Measurements from ENCODE around the gene PRIM2.
"Not testable (repeated sequence)": the region's sequence is repeated elsewhere in the genome, so short reads cannot be mapped to it uniquely, and the experiment has no call there.

Gene PRIM2

GRCh38 chr6:57445379-57445778 is 127.9 kb downstream of the PRIM2 start:
- CTCF ChIA-PET: not testable (repeated sequence)

GRCh38 chr6:57445790-57446468 is 128.5 kb downstream of the PRIM2 start:
- DNase-seq (ENCODE audit: low read depth, low spot score); CTCF ChIA-PET: not testable (repeated sequence)

More at GRCh38 chr6:57445379-57445778, 127.9 kb downstream of the PRIM2 start:
- POLR2A ChIA-PET; H3K4me3 ChIP-seq (ENCODE audit: low read depth, low read length); DNase-seq (ENCODE audit: low read depth, low spot score): not testable (repeated sequence)

DNA sequence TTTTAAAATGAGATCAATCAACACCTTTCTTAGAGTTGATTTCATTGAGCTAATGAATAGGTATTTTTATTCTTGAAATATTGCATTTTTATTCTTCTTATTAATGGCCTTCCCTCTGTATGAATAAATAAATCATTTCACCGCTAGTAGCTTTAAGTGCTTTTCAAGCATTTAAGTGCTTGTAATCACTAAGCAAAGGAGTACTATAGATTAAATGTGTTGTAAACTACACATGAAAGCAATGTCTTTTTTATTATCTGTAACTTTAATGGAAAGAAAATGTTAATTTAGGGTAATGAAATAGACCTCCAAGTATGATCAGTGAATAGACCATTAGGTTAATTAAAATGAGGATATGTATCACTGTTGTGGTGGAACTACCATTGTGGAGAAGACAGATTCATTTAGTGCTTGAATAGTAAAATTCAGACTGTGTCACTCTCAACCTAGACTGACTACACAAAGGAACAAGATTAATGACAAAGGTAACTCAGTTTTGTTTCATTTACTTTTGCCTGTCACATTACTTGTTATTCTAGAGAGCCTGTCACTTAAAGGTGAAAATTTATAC is 132.2 kb downstream of the PRIM2 start:
- CTCF ChIA-PET; H3K4me3 ChIP-seq (ENCODE audit: low read depth, low read length); POLR2A ChIA-PET; DNase-seq (ENCODE audit: low read depth, low spot score): not testable (repeated sequence)

More at GRCh38 chr6:57445790-57446468, 128.5 kb downstream of the PRIM2 start:
- POLR2A ChIA-PET; H3K4me3 ChIP-seq (ENCODE audit: low read depth, low read length): not testable (repeated sequence)

GRCh38 chr6:57459781-57460180 is 142.4 kb downstream of the PRIM2 start:
- POLR2A ChIA-PET; CTCF ChIA-PET; H3K4me3 ChIP-seq (ENCODE audit: low read depth, low read length); DNase-seq (ENCODE audit: low read depth, low spot score): not testable (repeated sequence)

GRCh38 chr6:57461022-57461421 is 143.6 kb downstream of the PRIM2 start:
- H3K4me3 ChIP-seq (ENCODE audit: low read depth, low read length); CTCF ChIA-PET; DNase-seq (ENCODE audit: low read depth, low spot score); POLR2A ChIA-PET: not testable (repeated sequence)

GRCh38 chr6:57463809-57464208 is 146.4 kb downstream of the PRIM2 start:
- H3K4me3 ChIP-seq (ENCODE audit: low read depth, low read length); POLR2A ChIA-PET; DNase-seq (ENCODE audit: low read depth, low spot score); CTCF ChIA-PET: not testable (repeated sequence)

DNA sequence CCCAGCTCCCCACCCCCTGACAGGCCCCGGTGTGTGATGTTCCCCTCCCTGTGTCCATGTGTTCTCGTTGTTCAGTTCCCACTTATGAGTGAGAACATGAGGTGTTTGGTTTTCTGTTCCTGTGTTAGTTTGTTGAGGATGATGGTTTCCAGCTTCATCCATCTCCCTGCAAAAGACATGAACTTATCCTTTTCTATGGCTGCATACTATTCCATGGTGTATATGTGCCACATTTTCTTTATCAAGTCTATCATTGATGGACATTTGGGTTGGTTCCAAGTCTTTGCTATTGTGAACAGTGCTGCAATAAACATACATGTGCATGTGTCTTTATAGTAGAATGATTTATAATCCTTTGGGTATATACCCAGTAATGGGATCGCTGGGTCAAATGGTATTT is 148.5 kb downstream of the PRIM2 start:
- CTCF ChIA-PET; POLR2A ChIA-PET; H3K4me3 ChIP-seq (ENCODE audit: low read depth, low read length); DNase-seq (ENCODE audit: low read depth, low spot score): not testable (repeated sequence)

DNA sequence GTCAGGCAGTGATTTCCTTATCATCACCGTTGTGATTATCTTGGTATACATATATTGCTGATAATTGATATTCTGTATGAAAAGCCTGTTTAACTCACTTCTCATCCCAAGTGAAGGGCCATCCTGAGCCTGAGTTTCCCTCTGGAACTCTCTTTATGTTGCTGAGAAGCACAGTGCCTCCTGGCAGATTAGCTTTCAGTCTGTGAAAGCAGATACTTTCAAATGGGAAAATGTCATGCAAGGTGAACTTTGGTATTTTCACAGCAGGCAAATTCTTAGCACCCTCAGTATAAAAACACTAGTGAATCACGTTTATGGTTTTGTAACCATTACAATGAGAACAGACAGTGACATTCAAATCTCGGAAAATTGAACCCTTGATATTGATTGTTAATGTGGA is 151.6 kb downstream of the PRIM2 start:
- no peak overlapping the region for H3K4me3 ChIP-seq (ENCODE audit: low read depth, low read length)
- TF ChIP-seq, protein P1, sequence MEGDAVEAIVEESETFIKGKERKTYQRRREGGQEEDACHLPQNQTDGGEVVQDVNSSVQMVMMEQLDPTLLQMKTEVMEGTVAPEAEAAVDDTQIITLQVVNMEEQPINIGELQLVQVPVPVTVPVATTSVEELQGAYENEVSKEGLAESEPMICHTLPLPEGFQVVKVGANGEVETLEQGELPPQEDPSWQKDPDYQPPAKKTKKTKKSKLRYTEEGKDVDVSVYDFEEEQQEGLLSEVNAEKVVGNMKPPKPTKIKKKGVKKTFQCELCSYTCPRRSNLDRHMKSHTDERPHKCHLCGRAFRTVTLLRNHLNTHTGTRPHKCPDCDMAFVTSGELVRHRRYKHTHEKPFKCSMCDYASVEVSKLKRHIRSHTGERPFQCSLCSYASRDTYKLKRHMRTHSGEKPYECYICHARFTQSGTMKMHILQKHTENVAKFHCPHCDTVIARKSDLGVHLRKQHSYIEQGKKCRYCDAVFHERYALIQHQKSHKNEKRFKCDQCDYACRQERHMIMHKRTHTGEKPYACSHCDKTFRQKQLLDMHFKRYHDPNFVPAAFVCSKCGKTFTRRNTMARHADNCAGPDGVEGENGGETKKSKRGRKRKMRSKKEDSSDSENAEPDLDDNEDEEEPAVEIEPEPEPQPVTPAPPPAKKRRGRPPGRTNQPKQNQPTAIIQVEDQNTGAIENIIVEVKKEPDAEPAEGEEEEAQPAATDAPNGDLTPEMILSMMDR (IDR thresholded peaks at IDR 0.05; ENCODE audit: insufficient read depth, low read length, missing control alignments): no peak
- DNase-seq (ENCODE audit: low read depth, low spot score): no peak
- POLR2A ChIA-PET: no interaction called here
- CTCF ChIA-PET: no interaction called here

GRCh38 chr6:57470148-57470547 is 152.7 kb downstream of the PRIM2 start:
- POLR2A ChIA-PET; DNase-seq (ENCODE audit: low read depth, low spot score); H3K4me3 ChIP-seq (ENCODE audit: low read depth, low read length); CTCF ChIA-PET: not testable (repeated sequence)

GRCh38 chr6:57471314-57471864 is 154.0 kb downstream of the PRIM2 start:
- CTCF ChIA-PET; H3K4me3 ChIP-seq (ENCODE audit: low read depth, low read length); DNase-seq (ENCODE audit: low read depth, low spot score); POLR2A ChIA-PET: not testable (repeated sequence)

- peak; percentile 98 for DNase-seq (ENCODE audit: low read depth, low spot score)
- POLR2A ChIA-PET: interaction anchor here (1.1 kb wide), 1 partner anchor 40 kb away, joined by 6 read pairs; no protein-coding TSS in a partner anchor
- CTCF ChIA-PET; H3K4me3 ChIP-seq (ENCODE audit: low read depth, low read length): not testable (repeated sequence)
Observed at GRCh38 chr6:57472861-57473362, 155.5 kb downstream of the PRIM2 start.

DNA sequence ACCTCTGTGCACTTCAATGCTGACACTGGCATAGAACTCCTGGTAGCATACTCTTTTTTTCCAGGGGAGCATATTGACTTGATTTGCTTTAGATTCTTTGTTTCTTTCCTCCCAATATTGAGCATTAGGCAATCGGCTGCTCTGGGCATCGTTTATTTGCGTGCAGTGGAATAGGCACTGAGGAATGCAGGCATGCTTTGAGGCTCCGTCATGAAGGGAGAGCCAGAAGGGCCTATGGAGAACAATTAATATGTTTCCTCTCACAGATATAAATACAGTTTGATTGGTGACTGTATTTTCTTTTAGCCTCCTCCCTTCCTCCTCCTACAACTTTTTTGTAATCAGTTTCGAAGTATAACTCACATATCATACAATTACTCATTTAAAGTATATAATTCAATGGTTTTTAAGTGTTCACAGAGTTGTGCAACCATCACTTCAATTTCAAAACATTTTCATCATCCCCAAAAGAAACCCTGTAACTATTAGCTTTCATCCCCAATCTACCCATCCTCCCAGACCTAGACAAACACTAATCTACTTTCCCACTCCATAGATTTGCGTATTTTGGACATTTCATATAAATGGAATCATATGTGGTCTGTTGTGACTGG is 157.5 kb downstream of the PRIM2 start:
- CTCF ChIA-PET; H3K4me3 ChIP-seq (ENCODE audit: low read depth, low read length): not testable (repeated sequence)
- peak; percentile 67 for DNase-seq (ENCODE audit: low read depth, low spot score)
- POLR2A ChIA-PET: interaction anchor here (0.8 kb wide), 1 partner anchor 160 kb away, joined by 3 read pairs; no protein-coding TSS in a partner anchor

DNA sequence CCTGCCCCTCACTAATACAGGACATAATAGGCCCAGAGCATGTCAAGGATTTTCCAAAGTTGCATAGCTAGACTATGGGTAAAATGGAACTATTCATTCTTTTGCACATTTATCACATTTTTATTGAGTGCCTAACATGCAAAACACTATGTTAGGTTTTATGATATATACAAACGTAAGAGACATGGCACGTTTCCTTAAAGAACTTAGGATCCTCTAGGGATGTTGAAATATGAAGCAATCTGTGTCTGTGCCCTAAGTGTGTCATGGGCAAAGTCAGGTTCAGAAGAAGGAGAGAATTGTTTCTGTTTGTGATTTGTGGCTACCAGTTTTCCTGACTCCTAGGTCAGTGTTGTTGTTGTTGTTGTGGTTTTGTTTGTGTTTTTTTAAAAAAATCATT is 158.2 kb downstream of the PRIM2 start:
- CTCF ChIA-PET; DNase-seq (ENCODE audit: low read depth, low spot score); H3K4me3 ChIP-seq (ENCODE audit: low read depth, low read length): not testable (repeated sequence)
- POLR2A ChIA-PET: interaction anchor here (0.8 kb wide), 1 partner anchor 161 kb away, joined by 3 read pairs; no protein-coding TSS in a partner anchor

DNA sequence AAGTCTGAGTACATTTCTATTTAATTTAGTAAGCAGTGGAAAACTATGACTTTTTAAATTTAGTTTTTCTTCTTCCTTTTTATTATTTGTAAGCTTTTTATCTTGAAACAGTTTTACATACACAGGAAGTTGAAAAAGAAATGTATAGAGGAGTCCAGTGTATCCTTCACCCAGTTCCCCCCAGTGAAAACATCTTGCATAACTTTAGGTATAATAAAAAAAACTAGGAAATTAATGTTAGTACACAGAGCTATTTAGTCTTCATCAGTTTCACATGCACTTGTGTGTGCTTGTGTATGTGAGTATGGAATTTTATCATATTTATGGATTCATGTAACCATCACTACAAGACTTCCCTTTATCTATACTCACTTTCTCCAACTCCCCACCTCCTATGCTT is 162.8 kb downstream of the PRIM2 start:
- POLR2A ChIA-PET; H3K4me3 ChIP-seq (ENCODE audit: low read depth, low read length); CTCF ChIA-PET; DNase-seq (ENCODE audit: low read depth, low spot score): not testable (repeated sequence)

DNA sequence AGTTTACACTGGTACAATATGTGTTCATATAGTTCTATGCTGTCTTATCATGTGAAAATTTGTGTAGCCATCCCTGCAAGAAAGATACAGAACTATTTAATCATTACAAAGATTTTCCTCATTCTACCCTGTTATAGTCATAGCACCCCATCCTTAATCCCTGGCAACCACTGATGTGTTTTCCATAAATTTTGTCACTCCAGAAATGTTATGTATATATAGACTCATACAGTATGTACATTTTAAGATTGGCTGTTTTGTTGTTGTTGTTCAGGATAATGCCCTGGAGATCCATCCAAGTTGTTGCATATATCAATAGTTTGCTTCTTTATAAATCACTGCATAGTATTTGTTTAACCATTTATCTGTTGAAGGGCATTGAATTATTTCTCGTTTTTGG is 163.7 kb downstream of the PRIM2 start:
- DNase-seq (ENCODE audit: low read depth, low spot score); CTCF ChIA-PET; POLR2A ChIA-PET; H3K4me3 ChIP-seq (ENCODE audit: low read depth, low read length): not testable (repeated sequence)

DNA sequence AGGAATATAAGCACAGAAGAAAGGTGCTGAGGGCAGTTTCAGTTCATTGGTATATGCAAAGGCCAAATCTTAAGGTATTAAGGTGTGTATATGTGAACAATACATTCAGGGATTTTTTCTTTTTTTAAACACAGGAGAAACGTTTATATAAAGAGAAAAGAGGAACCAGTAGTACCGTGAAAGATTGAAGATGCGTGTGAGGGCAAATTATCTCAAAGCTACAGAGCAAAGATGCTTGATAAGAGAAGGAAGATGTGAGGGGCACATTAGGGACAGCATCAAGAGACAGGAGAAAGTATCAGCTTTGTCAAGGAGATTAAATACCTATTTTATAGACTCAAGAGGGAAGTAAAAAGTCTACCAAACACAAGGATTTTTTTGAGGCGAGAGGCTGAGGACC is 165.0 kb downstream of the PRIM2 start:
- POLR2A ChIA-PET; DNase-seq (ENCODE audit: low read depth, low spot score); H3K4me3 ChIP-seq (ENCODE audit: low read depth, low read length); CTCF ChIA-PET: not testable (repeated sequence)

Data from AG04449 (cell line).